Mesendoderm (in vitro differentiated cells): ENCODE measurements around the gene DUSP9.

ENCODE experiments used
- DNase-seq: peaks from one replicate; pipeline ENCODE4 v3.0.0; 2013
- H2AK5ac ChIP-seq: 2 replicates; pipeline ENCODE4 v1.6.1; 2013; ENCODE audit warnings: low read length, inconsistent platforms
- H2BK120ac ChIP-seq: 2 replicates; pipeline ENCODE4 v1.6.1; 2013; ENCODE audit warnings: low read depth, mild to moderate bottlenecking, low read length, moderate library complexity, mixed read lengths
- H2BK15ac ChIP-seq: replicated peaks from 2 replicates; pipeline ENCODE4 v1.6.1; 2013; ENCODE audit warnings: low read depth, mild to moderate bottlenecking, moderate library complexity
- H2BK5ac ChIP-seq: 2 replicates; pipeline ENCODE4 v1.6.1; 2013; ENCODE audit warnings: low read length, inconsistent platforms
- H3K18ac ChIP-seq: 2 replicates; pipeline ENCODE4 v1.6.1; 2013; ENCODE audit warnings: mild to moderate bottlenecking, low read length, mixed read lengths
- H3K23ac ChIP-seq: one replicate; pipeline ENCODE4 v1.6.1; 2013; ENCODE audit warnings: low read length
- H3K27ac ChIP-seq: 2 replicates; pipeline ENCODE4 v1.5.1; 2013; ENCODE audit warnings: low read depth, mild to moderate bottlenecking, inconsistent platforms, low read length, moderate library complexity
- H3K27me3 ChIP-seq: 2 replicates; pipeline ENCODE4 v1.6.1; 2013; ENCODE audit warnings: low read length, control low read depth, mild to moderate bottlenecking, inconsistent platforms; ENCODE audit not compliant: insufficient read depth, poor library complexity
- H3K36me3 ChIP-seq: 2 replicates; pipeline ENCODE4 v1.6.1; 2013; ENCODE audit warnings: low read length, inconsistent platforms; ENCODE audit not compliant: control insufficient read depth, insufficient read depth
- H3K4ac ChIP-seq: one replicate; pipeline ENCODE4 v1.6.1; 2013; ENCODE audit warnings: low read depth, mild to moderate bottlenecking, low read length, moderate library complexity
- H3K4me1 ChIP-seq: 2 replicates; pipeline ENCODE4 v1.6.1; 2013; ENCODE audit warnings: low read depth, low read length, inconsistent platforms; ENCODE audit not compliant: control insufficient read depth
- H3K4me2 ChIP-seq: 2 replicates; pipeline ENCODE4 v1.6.1; 2013; ENCODE audit warnings: low read length
- H3K4me3 ChIP-seq: 2 replicates; pipeline ENCODE4 v1.5.1; 2013; ENCODE audit warnings: mild to moderate bottlenecking, low read length
- H3K56ac ChIP-seq: one replicate; pipeline ENCODE4 v1.6.1; 2013; ENCODE audit warnings: low read length
- H3K79me1 ChIP-seq: 2 replicates; pipeline ENCODE4 v1.6.1; 2013; ENCODE audit warnings: low read length, inconsistent platforms
- H3K79me2 ChIP-seq: 2 replicates; pipeline ENCODE4 v1.6.1; 2013; ENCODE audit warnings: mild to moderate bottlenecking, low read length; ENCODE audit not compliant: control insufficient read depth, insufficient read depth
- H3K9ac ChIP-seq: 2 replicates; pipeline ENCODE4 v1.6.1; 2013; ENCODE audit warnings: low read length, inconsistent platforms
- H4K5ac ChIP-seq: one replicate; pipeline ENCODE4 v1.6.1; 2013; ENCODE audit warnings: low read length
- H4K8ac ChIP-seq: one replicate; pipeline ENCODE4 v1.6.1; 2013; ENCODE audit warnings: low read depth, mild to moderate bottlenecking, control low read depth, low read length, moderate library complexity
- WGBS: extraction: QIAGEN DNeasy Blood & Tissue Kit; methylation state at CpG from one replicate; pipeline ENCODE4 v1.1.7; 2013; ENCODE audit warnings: low lambda C conversion rate, missing lambda C conversion rate; ENCODE audit not compliant: insufficient coverage; ENCODE audit errors: extremely low coverage; 5-methylcytosine and 5-hydroxymethylcytosine counted together

The DUSP9 gene

DNA sequence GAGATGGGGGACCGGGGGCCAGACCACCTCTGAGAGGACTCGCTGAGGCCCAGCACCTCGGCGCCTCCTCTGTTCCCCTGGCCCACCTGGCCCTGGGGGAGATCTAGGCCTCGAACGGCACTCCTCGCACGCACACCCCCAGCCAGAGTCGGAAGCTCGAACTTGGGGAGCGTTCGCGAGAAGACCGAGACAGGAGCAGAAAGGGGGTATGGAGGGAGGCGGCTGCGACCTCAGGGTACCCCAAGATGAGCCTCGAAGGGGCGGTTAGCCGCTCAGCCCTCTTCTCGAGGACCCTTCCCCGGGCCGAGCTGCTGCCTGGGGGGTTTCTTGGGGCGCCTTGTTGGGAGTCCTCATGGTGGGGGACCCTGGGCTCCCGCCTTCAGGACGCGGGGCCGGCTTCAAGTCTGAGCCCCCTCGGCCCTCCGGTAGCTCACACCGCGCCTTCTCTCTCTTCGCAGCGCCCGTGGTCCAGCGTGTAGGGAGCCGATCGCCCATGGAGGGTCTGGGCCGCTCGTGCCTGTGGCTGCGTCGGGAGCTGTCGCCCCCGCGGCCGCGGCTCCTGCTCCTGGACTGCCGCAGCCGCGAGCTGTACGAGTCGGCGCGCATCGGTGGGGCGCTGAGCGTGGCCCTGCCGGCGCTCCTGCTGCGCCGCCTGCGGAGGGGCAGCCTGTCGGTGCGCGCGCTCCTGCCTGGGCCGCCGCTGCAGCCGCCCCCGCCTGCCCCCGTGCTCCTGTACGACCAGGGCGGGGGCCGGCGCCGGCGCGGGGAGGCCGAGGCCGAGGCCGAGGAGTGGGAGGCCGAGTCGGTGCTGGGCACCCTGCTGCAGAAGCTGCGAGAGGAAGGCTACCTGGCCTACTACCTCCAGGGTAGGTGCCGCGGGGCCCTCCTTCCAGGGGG is 706 bp downstream of the DUSP9 start:
- H3K79me1 ChIP-seq: no peaks in the 10 kb centered on the region
- H3K4me3 ChIP-seq: no peak overlapping the region

DNA sequence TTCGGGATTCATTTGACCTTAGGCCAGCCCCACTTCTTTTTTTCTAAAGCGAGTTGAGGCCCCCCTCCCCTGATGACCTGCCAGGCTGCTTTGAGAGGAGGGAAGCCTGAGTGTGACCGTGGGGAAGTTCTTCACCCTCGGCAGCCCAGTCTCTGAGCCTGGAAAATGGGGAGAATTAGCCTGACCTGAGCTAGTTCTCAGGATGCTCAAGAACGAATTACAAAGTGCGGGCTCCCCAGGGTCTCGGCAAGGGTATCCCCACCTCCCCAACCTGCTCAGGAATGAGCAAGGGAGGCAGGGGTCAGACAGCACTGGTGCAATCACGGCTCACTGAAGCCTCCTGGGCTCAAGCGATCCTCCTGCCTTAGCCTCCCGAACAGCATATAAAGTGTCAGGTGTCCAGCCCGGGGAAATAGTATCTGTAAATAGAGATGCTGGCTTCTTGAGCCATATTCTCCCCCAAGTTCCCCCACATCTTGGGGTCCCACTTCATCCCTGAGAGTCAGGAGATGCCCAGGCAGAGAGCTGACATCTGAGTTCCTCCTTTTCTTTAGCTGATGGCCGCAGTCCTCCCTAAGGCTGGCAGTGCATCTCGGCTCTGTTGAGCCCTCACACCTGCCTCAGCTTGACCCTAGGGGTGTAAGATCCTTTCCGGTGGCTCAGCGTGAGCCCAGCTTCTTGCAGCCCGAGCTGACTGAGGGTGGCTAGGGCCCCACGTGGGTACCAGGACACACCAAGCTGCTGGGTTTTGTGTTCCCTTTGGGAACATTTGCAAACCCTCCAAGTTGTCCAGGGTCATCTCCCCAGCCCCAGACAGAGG is 1.6 kb downstream of the DUSP9 start:
- no peak overlapping the region for H3K4me3 ChIP-seq
- WGBS: no CpG with 5 or more reads among the region's 17 CpGs

More for the DNA sequence above, 706 bp downstream of the DUSP9 start:
- Histone ChIP-seq H3K4me1 (no peaks in the 10 kb centered on the region), H3K4me2 (no peak overlapping the region), H3K4ac (no peak overlapping the region), H2BK5ac (no peak overlapping the region), H3K27me3 (peaks cover 26% of the 10 kb centered on the region), H3K79me2 (no peaks in the 10 kb centered on the region), H3K56ac (no peak overlapping the region), H3K36me3 (no peaks in the 10 kb centered on the region), H4K5ac (no peak overlapping the region), H2BK15ac (no peak overlapping the region), H3K9ac (no peak overlapping the region), H4K8ac (no peak overlapping the region), H2BK120ac (no peak overlapping the region), H3K27ac (no peak overlapping the region), H2AK5ac (no peak overlapping the region), H3K18ac (no peak overlapping the region), H3K23ac (no peak overlapping the region)
- DNase-seq: no peak
- no CpG with 5 or more reads among the region's 85 CpGs for WGBS

GRCh38 chrX:153649178-153649914 is 2.3 kb downstream of the DUSP9 start:
- Histone ChIP-seq H3K9ac (no peak overlapping the region), H2BK15ac (no peak overlapping the region), H3K18ac (no peak overlapping the region), H3K4ac (no peak overlapping the region), H3K36me3 (no peaks in the 10 kb centered on the region), H3K79me2 (no peaks in the 10 kb centered on the region), H3K4me1 (no peaks in the 10 kb centered on the region), H4K5ac (no peak overlapping the region), H2BK120ac (no peak overlapping the region), H3K56ac (no peak overlapping the region), H3K79me1 (no peaks in the 10 kb centered on the region), H3K23ac (no peak overlapping the region), H3K4me2 (no peak overlapping the region), H2AK5ac (no peak overlapping the region), H2BK5ac (no peak overlapping the region), H4K8ac (no peak overlapping the region), H3K27me3 (peaks cover 15% of the 10 kb centered on the region), H3K27ac (no peak overlapping the region), H3K4me3 (no peak overlapping the region)
- no CpG with 5 or more reads among the region's 26 CpGs for WGBS
- peak; percentile 79 for DNase-seq

More for the DNA sequence above, 1.6 kb downstream of the DUSP9 start:
- H3K79me1 ChIP-seq: no peaks in the 10 kb centered on the region
- no peak overlapping the region for H2BK5ac ChIP-seq
- no peak overlapping the region for H4K5ac ChIP-seq
- H3K18ac ChIP-seq: no peak overlapping the region
- H3K27me3 ChIP-seq: peaks cover 19% of the 10 kb centered on the region
- H3K4ac ChIP-seq: no peak overlapping the region
- H2BK15ac ChIP-seq: no peak overlapping the region
- H3K56ac ChIP-seq: no peak overlapping the region
- no peak for DNase-seq
- H3K9ac ChIP-seq: no peak overlapping the region
- no peak overlapping the region for H4K8ac ChIP-seq
- H3K4me2 ChIP-seq: no peak overlapping the region
- H2AK5ac ChIP-seq: no peak overlapping the region
- no peak overlapping the region for H2BK120ac ChIP-seq
- H3K36me3 ChIP-seq: no peaks in the 10 kb centered on the region
- no peaks in the 10 kb centered on the region for H3K4me1 ChIP-seq
- H3K23ac ChIP-seq: no peak overlapping the region
- H3K79me2 ChIP-seq: no peaks in the 10 kb centered on the region
- no peak overlapping the region for H3K27ac ChIP-seq

DNA sequence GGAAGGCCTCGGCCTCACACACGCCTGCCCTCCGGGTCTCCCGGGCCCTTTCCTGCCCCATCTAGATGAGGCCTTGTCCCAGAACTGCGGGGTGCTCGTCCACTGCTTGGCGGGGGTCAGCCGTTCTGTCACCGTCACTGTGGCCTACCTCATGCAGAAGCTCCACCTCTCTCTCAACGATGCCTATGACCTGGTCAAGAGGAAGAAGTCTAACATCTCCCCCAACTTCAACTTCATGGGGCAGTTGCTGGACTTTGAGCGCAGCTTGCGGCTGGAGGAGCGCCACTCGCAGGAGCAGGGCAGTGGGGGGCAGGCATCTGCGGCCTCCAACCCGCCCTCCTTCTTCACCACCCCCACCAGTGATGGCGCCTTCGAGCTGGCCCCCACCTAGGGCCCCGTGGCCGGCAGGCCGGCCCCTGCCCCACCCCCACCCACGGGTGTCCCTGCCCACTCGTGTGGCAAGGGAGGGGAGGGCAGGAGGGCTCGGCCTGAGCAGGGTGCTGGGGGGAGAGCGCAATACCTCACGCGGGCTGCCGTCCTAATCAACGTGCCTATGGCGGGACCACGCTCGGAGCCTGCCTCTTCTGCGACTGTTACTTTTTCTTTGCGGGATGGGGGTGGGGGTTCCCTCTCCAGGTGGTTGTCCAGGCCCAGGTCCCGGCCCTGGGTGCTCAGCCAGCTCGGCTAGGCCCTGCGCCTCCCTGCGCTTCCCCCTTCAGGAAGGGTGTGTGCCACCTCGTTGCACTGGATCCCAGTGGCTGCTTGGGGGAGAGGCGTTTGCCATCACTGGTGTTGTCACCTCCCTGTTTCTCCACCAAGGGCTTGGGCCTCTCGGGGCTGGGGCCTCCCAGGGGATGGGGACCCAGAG is 3.1 kb downstream of the DUSP9 start:
- Histone ChIP-seq H3K4ac (no peak overlapping the region), H3K4me2 (no peak overlapping the region), H3K18ac (no peak overlapping the region), H3K23ac (no peak overlapping the region), H2AK5ac (no peak overlapping the region), H3K9ac (no peak overlapping the region), H2BK120ac (no peak overlapping the region), H3K36me3 (no peaks in the 10 kb centered on the region), H2BK15ac (no peak overlapping the region), H3K79me1 (no peaks in the 10 kb centered on the region), H4K5ac (no peak overlapping the region), H3K4me1 (no peaks in the 10 kb centered on the region), H3K79me2 (no peaks in the 10 kb centered on the region), H2BK5ac (no peak overlapping the region), H3K4me3 (no peak overlapping the region), H3K27me3 (peaks cover 15% of the 10 kb centered on the region), H3K56ac (peak overlapping the region; percentile 76), H3K27ac (no peak overlapping the region), H4K8ac (no peak overlapping the region)
- no peak for DNase-seq
- WGBS: no CpG with 5 or more reads among the region's 41 CpGs

GRCh38 chrX:153650959-153651358 is 4.0 kb downstream of the DUSP9 start:
- Histone ChIP-seq H2BK15ac (no peak overlapping the region), H3K4me1 (no peaks in the 10 kb centered on the region), H3K27ac (no peak overlapping the region), H4K5ac (no peak overlapping the region), H3K4me3 (no peak overlapping the region), H4K8ac (no peak overlapping the region), H3K4ac (no peak overlapping the region), H3K56ac (no peak overlapping the region), H2BK120ac (no peak overlapping the region), H3K9ac (no peak overlapping the region), H3K27me3 (peaks cover 13% of the 10 kb centered on the region), H3K79me1 (no peaks in the 10 kb centered on the region), H3K23ac (no peak overlapping the region), H3K36me3 (no peaks in the 10 kb centered on the region), H3K18ac (no peak overlapping the region), H3K79me2 (no peaks in the 10 kb centered on the region), H2BK5ac (no peak overlapping the region), H3K4me2 (no peak overlapping the region), H2AK5ac (no peak overlapping the region)
- DNase-seq: no peak
- no CpG with 5 or more reads among the region's 13 CpGs for WGBS
